Measurements from ENCODE around the gene PERM1.

DNA sequence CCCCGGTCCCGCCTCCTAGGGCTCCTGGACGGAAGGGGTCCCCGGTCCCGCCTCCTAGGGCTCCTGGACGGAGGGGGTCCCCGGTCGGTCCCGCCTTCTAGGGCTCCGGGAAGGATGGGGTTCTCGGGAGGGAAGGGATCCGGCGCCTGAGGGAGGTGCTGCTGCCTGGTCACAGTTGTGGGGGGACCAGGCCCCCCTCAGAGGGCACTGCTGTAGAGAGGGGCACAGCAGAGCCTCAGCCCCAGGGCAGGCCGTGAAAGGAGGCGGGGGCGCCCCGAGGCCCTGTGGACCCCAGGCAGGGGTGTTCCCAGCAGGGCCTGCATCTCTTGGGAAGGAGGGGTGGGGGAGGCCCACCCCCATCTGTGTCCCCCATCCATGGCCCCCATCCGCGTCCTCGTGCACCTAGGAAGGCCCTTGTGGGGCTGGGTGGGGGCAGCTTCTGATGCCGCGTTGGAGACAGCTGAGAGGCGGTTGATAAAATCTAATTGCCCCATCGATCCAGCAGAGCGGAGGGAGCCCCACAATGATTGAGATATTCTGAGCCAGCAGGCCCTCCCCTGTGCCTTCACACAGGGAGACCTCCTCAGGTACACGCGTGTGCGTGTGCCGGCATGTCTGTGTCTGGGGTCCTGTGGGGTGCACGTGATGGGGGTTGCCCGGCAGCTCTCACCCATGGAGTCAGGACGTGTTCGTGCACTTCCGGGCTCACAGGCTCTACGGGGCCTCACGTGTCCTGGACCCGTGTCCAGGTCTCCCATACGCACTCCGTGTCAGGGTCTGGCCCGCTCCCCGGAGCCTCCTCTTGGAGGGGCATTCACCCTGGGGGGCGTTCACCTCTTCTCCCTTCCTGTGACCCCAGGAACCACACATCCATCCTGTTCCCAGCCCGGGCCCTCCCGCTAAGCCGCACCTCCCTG is 45.3 kb downstream of the PERM1 start:
- TF ChIP-seq, protein P1, sequence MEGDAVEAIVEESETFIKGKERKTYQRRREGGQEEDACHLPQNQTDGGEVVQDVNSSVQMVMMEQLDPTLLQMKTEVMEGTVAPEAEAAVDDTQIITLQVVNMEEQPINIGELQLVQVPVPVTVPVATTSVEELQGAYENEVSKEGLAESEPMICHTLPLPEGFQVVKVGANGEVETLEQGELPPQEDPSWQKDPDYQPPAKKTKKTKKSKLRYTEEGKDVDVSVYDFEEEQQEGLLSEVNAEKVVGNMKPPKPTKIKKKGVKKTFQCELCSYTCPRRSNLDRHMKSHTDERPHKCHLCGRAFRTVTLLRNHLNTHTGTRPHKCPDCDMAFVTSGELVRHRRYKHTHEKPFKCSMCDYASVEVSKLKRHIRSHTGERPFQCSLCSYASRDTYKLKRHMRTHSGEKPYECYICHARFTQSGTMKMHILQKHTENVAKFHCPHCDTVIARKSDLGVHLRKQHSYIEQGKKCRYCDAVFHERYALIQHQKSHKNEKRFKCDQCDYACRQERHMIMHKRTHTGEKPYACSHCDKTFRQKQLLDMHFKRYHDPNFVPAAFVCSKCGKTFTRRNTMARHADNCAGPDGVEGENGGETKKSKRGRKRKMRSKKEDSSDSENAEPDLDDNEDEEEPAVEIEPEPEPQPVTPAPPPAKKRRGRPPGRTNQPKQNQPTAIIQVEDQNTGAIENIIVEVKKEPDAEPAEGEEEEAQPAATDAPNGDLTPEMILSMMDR (IDR thresholded peaks at IDR 0.05): no peak
- TF ChIP-seq SIN3A (IDR thresholded peaks at IDR 0.05; ENCODE audit: borderline replicate concordance, insufficient read depth, low read depth, low read length): no peak
- TF ChIP-seq, protein P2, sequence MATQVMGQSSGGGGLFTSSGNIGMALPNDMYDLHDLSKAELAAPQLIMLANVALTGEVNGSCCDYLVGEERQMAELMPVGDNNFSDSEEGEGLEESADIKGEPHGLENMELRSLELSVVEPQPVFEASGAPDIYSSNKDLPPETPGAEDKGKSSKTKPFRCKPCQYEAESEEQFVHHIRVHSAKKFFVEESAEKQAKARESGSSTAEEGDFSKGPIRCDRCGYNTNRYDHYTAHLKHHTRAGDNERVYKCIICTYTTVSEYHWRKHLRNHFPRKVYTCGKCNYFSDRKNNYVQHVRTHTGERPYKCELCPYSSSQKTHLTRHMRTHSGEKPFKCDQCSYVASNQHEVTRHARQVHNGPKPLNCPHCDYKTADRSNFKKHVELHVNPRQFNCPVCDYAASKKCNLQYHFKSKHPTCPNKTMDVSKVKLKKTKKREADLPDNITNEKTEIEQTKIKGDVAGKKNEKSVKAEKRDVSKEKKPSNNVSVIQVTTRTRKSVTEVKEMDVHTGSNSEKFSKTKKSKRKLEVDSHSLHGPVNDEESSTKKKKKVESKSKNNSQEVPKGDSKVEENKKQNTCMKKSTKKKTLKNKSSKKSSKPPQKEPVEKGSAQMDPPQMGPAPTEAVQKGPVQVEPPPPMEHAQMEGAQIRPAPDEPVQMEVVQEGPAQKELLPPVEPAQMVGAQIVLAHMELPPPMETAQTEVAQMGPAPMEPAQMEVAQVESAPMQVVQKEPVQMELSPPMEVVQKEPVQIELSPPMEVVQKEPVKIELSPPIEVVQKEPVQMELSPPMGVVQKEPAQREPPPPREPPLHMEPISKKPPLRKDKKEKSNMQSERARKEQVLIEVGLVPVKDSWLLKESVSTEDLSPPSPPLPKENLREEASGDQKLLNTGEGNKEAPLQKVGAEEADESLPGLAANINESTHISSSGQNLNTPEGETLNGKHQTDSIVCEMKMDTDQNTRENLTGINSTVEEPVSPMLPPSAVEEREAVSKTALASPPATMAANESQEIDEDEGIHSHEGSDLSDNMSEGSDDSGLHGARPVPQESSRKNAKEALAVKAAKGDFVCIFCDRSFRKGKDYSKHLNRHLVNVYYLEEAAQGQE (IDR thresholded peaks at IDR 0.05; ENCODE audit: insufficient read depth in 1 of 2, low read depth in 2 of 2, low read length in 1 of 2): no peak

All from Panc1 (cell line).